Adipose tissue (tissue), 3 donors: ENCODE results near the gene MTF2. TPM values are rescaled to one million over a fixed set of nuclear protein-coding genes. Genes with fewer than 3 reads are reported as not detected.
"Not testable (repeated sequence)": the region's sequence is repeated elsewhere in the genome, so short reads cannot be mapped to it uniquely, and the experiment has no call there.

Experiments
- H3K27ac ChIP-seq: one replicate; pipeline ENCODE4 v1.5.1; 2013; ENCODE audit warnings: low read depth, low read length
- WGBS, 3 donors: extraction: QIAGEN DNeasy Blood & Tissue Kit; methylation state at CpG; one replicate each; pipeline ENCODE4 v1.1.7; 2013; 5-methylcytosine and 5-hydroxymethylcytosine counted together
- polyA plus RNA-seq, 3 donors: library from polyadenylated mRNA; stranded (reverse); fragments of 200-250 nt; gene quantifications; one replicate each; pipeline ENCODE4 v1.2.3, GENCODE V29; 2013
- donor health status: healthy with polysubstance abuse.
- donor health status: Bipolar disorder and iron deficiency.
- donor health status: healthy.

MTF2 gene
- polyA plus RNA-seq, 3 donors, result 3.1 to 9.4 (median 5.5) TPM

GRCh38 chr1:93170141-93170678 is 91.1 kb downstream of the MTF2 start:
- WGBS, 3 donors, result 96 to 98% (median 97%) methylated on average over 25 to 36 of the region's 36 CpGs
- H3K27ac ChIP-seq, result not testable (repeated sequence)

DNA sequence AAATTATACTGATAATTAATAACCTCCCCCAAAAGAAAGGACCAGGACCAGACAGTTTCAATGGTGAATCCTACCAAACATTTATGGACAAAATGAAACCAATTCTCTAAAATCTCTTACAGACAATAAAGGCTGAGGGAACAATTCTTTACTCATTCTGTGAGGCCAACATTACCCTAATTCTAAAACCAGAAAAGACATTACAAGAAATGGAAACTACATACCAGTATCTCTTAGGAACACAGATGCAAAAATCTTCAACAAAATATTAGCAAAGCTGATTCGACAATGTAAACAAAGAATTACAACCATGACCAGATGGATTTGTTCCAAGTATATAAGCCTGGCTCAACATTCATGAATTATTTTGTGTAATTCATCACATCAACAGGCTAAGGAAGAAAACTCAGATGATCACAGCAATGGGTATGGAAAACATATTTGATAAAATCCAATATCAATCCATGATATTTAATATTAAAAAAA is 92.5 kb downstream of the MTF2 start:
- no peak overlapping the region for H3K27ac ChIP-seq
- 30 to 77% (median 61%) methylated on average over 1 of the region's 1 CpG for WGBS, 3 donors

- 21 to 45% (median 42%) methylated on average over 1 of the region's 1 CpG for WGBS, 3 donors
- no peak overlapping the region for H3K27ac ChIP-seq
Measured at GRCh38 chr1:93172778-93173177, 93.7 kb downstream of the MTF2 start.

DNA sequence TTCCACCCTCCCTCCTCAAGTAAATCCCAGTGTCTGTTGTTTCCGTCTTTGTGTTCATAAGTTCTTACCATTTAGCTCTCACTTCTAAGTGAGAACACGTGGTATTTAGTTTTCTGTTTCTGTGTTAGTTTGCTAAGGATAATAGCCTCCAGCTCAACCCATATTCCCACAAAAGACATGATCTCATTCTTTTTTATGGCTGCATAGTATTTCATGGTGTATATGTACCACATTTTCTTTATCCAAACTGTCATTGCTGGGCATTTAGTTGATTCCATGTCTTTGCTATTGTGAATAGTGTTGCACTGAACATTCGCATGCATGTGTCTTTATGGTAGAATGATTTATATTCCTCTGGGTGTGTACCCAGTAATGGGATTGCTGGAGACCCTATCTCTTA is 95.6 kb downstream of the MTF2 start:
- 98 to 99% (median 98%) methylated on average over 3 of the region's 3 CpGs for WGBS, 3 donors
- not testable (repeated sequence) for H3K27ac ChIP-seq

GRCh38 chr1:93177991-93178390 is 98.9 kb downstream of the MTF2 start:
- 34 to 55% (median 34%) methylated on average over 4 of the region's 4 CpGs for WGBS, 3 donors
- H3K27ac ChIP-seq, result no peak overlapping the region

GRCh38 chr1:93178418-93178817 is 99.3 kb downstream of the MTF2 start:
- WGBS, 3 donors, result 21 to 37% (median 26%) methylated on average over 5 of the region's 5 CpGs
- no peak overlapping the region for H3K27ac ChIP-seq

DNA sequence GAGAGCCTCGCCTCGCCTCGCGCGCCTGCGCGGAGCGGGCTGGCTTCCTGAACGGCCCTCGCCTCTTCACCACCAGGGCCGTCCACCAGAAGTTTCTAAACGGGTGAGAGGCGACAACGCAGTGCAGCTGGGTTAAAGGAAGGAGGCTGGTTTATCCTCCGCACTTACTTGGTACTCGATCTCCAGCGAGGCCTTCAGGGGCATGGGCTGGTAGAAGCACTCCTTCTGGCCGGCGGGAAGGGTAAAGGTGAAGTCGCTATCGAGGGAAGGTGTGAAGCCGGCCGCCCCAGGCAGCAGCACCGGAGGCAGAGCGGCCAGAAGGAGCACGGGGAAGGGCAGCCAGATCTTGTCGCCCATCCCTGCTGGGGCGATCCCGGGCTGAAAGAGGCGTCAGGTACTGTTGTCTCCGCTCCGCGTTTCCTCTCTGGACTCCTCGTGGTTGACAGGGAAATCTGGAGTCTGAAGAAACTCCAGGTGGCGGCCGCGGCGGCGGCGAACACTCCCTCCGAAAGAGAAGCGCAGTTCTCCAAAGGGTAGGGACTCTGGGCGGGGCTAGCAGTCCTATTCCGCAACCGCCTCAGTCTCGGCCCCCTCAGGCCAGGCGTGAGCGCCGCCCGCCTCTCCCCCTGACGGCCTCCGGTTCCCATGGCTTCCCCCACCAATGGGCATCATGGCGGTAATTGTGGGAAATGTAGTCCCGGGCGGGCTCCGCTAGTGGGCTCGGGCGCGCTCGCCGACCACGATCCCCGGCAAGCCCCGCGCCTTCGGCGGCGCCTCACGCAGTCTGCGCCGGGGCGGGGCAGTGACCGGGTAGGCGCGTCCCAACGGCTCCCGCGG is 101.0 kb downstream of the MTF2 start, which contains the start of gene TMED5:
TSS of gene TMED5 (minus strand) at position 528 of the 837 bp plus-strand sequence. CDS start at position 357, 171 bp downstream.
- peak within 1 kb of the TSS; percentile 99 for H3K27ac ChIP-seq
- WGBS, 3 donors, result 0% methylated on average over 75 to 78 of the region's 78 CpGs

- peak within 1 kb of the TSS; percentile 99 for H3K27ac ChIP-seq
- WGBS, 3 donors, result 1 to 3% (median 1%) methylated on average over 43 of the region's 43 CpGs
Measured at GRCh38 chr1:93180723-93181613, 101.9 kb downstream of the MTF2 start, which contains the start of gene CCDC18. TSS of gene CCDC18 (plus strand) at chr1:93180724. CDS start at chr1:93183362, 2,638 bp downstream.

DNA sequence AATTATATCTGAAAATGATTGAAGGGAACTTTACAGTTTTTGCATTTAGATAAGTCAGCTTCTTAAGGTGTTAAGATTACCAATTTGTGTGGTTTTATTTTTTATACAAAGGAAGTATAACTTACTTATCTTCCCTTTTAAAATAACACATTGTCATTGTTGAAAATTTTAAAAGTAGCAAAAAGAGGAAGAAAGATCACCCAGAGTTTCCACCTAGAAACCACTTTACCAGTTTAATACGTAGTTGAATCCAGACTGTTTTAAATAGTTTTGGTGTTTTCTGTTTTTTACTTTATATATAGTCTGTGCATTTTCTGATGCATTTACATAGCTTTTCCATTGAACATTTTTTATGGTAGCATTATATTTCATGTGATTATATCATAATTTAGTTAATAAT is 107.6 kb downstream of the MTF2 start:
- no peak overlapping the region for H3K27ac ChIP-seq
- WGBS, 3 donors, result 49 to 95% (median 70%) methylated on average over 1 of the region's 1 CpG

Other genes with a start within 250 kb of the MTF2 start
- 1,000 to 10,000 TPM; 1,236 to 2,453 (median 1,716) TPM for gene RPL5, start 247.2 kb upstream of the MTF2 start, polyA plus RNA-seq
- 10 to 100 TPM in 1 of 3 donors, 1 to 10 TPM in 2; 2.7 to 14.2 (median 9.3) TPM for gene DIPK1A, start 117.8 kb upstream of the MTF2 start, polyA plus RNA-seq
- gene TMED5, start 101.1 kb downstream of the MTF2 start, polyA plus RNA-seq, result 10 to 100 TPM; 14.7 to 46.4 (median 15.9) TPM
- gene CCDC18, start 101.4 kb downstream of the MTF2 start, polyA plus RNA-seq, result 1 to 10 TPM; 1.1 to 4.4 (median 2.7) TPM